ENCODE results near the gene POLE3. TPM values are rescaled to one million over a fixed set of nuclear protein-coding genes. Genes with fewer than 3 reads are reported as not detected.

POLE3 gene, protein sequence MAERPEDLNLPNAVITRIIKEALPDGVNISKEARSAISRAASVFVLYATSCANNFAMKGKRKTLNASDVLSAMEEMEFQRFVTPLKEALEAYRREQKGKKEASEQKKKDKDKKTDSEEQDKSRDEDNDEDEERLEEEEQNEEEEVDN
- 36.7 and 38.0 TPM in 2 replicates for polyA plus RNA-seq (2013)

GRCh38 chr9:113410207-113410864, at the start of gene POLE3, which contains the start of gene C9orf43:
Gene POLE3, minus strand, starts transcription at chr9:113410675. Its CDS starts 382 bp downstream, at chr9:113410293.
Gene C9orf43, plus strand, starts transcription at chr9:113410747. Its CDS starts 2,747 bp downstream, at chr9:113413494.
- peak within 1 kb of the TSS; percentile 98 for H3K9ac ChIP-seq (ENCODE audit: low read length)
- H4K8ac ChIP-seq (ENCODE audit: low read depth, low read length): peak within 1 kb of the TSS; percentile 92
- H3K14ac ChIP-seq (ENCODE audit: low read length): peak within 1 kb of the TSS; percentile 93
- H3K79me2 ChIP-seq (ENCODE audit: control insufficient read depth, insufficient read depth, low read length, poor library complexity): peaks cover 10% of the 10 kb centered on the region
- H3K36me3 ChIP-seq (ENCODE audit: control insufficient read depth in 1 of 2, insufficient read depth in 2 of 2, low read length in 2 of 2): peaks cover 4 to 18% of the 10 kb centered on the region in 2 experiments
- H3K79me1 ChIP-seq (ENCODE audit: low read length): peaks cover 6% of the 10 kb centered on the region
- peak within 1 kb of the TSS; percentile 97 for H3K27ac ChIP-seq (ENCODE audit: low read depth, low read length)
- H3K4me3 ChIP-seq (ENCODE audit: low read depth, low read length): peak within 1 kb of the TSS; percentile 86
- H4K12ac ChIP-seq (ENCODE audit: low read depth, low read length): peak within 1 kb of the TSS; percentile 78
- WGBS (ENCODE audit: extremely low coverage, insufficient coverage, insufficient read length): no CpG with 5 or more reads among the region's 61 CpGs
- H3K23ac ChIP-seq (ENCODE audit: low read length): no peak within 1 kb of the TSS
- H2BK12ac ChIP-seq (ENCODE audit: low read length): no peak within 1 kb of the TSS
- peak; percentile 95 to 97 for DNase-seq
- no peaks in the 10 kb centered on the region for H3K9me3 ChIP-seq (ENCODE audit: insufficient read depth, low read depth, low read length)
- peaks cover 3 to 4% of the 10 kb centered on the region in 2 experiments for H3K4me1 ChIP-seq (ENCODE audit: control insufficient read depth in 1 of 2, insufficient read depth in 2 of 2, low read length in 2 of 2)
- peak within 1 kb of the TSS; percentile 98 for H3K4me2 ChIP-seq (ENCODE audit: low read length)
- H2AFZ ChIP-seq (ENCODE audit: insufficient read depth, low read length, poor library complexity): peak within 1 kb of the TSS; percentile 91
- H2BK5ac ChIP-seq (ENCODE audit: low read depth, low read length, poor library complexity): peak within 1 kb of the TSS; percentile 95
- H2BK120ac ChIP-seq (ENCODE audit: insufficient read depth, low read length, poor library complexity): peak within 1 kb of the TSS; percentile 95
- no peaks in the 10 kb centered on the region for H3K27me3 ChIP-seq (ENCODE audit: insufficient read depth, low read length)
- H3K4ac ChIP-seq (ENCODE audit: low read depth, low read length): peak within 1 kb of the TSS; percentile 80
- peak within 1 kb of the TSS; percentile 6 for H2AK5ac ChIP-seq (ENCODE audit: low read length)
- peak within 1 kb of the TSS; percentile 87 for H3K18ac ChIP-seq (ENCODE audit: low read length)
- H4K91ac ChIP-seq (ENCODE audit: low read depth, low read length): peak within 1 kb of the TSS; percentile 97

DNA sequence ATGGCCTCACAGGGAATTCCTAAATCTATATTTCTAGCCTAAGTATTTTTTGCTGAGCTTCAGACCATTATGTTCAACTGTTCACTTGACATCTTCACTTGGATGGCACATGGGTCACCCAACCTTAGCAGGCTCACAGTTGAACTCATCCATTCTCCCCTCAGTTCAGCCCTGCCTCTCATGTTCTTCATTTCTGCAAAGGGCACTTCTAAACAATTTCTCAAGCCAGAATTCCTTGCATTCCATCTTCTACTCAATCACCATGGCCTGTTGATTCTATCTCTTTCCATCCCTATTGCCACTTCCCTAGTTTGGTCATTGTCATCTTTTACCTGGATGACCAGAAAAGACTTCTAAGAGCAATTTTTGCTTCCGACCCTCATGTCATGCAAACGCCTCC, 45.8 kb upstream of the POLE3 start:
- WGBS (ENCODE audit: extremely low coverage, insufficient coverage, insufficient read length): no CpG with 5 or more reads among the region's 2 CpGs
- peak overlapping the region; percentile 95 for H2BK5ac ChIP-seq (ENCODE audit: low read depth, low read length, poor library complexity)
- peak overlapping the region; percentile 66 for H4K8ac ChIP-seq (ENCODE audit: low read depth, low read length)
- peaks cover 25% of the 10 kb centered on the region for H3K79me1 ChIP-seq (ENCODE audit: low read length)
- no peak overlapping the region for H3K23ac ChIP-seq (ENCODE audit: low read length)
- H3K4me1 ChIP-seq (ENCODE audit: control insufficient read depth in 1 of 2, insufficient read depth in 2 of 2, low read length in 2 of 2): peaks cover 8 to 12% of the 10 kb centered on the region in 2 experiments
- no peak overlapping the region for H3K9ac ChIP-seq (ENCODE audit: low read length)
- H4K12ac ChIP-seq (ENCODE audit: low read depth, low read length): no peak overlapping the region
- H4K91ac ChIP-seq (ENCODE audit: low read depth, low read length): peak overlapping the region; percentile 90
- no peak overlapping the region for H3K4me3 ChIP-seq (ENCODE audit: low read depth, low read length)
- peak overlapping the region; percentile 100 for H3K27ac ChIP-seq (ENCODE audit: low read depth, low read length)
- H2AFZ ChIP-seq (ENCODE audit: insufficient read depth, low read length, poor library complexity): no peak overlapping the region
- H2BK12ac ChIP-seq (ENCODE audit: low read length): peak overlapping the region; percentile 86
- peak overlapping the region; percentile 74 for H3K14ac ChIP-seq (ENCODE audit: low read length)
- peak overlapping the region; percentile 70 for H3K4ac ChIP-seq (ENCODE audit: low read depth, low read length)
- no peaks in the 10 kb centered on the region for H3K9me3 ChIP-seq (ENCODE audit: insufficient read depth, low read depth, low read length)
- DNase-seq: peak; percentile 8 to 73
- H2BK120ac ChIP-seq (ENCODE audit: insufficient read depth, low read length, poor library complexity): peak overlapping the region; percentile 98
- H3K18ac ChIP-seq (ENCODE audit: low read length): peak overlapping the region; percentile 84
- peaks cover 7% of the 10 kb centered on the region for H3K79me2 ChIP-seq (ENCODE audit: control insufficient read depth, insufficient read depth, low read length, poor library complexity)
- no peaks in the 10 kb centered on the region for H3K36me3 ChIP-seq (ENCODE audit: control insufficient read depth in 1 of 2, insufficient read depth in 2 of 2, low read length in 2 of 2)
- H3K4me2 ChIP-seq (ENCODE audit: low read length): peak overlapping the region; percentile 48
- H3K27me3 ChIP-seq (ENCODE audit: insufficient read depth, low read length): no peaks in the 10 kb centered on the region
- H2AK5ac ChIP-seq (ENCODE audit: low read length): peak overlapping the region; percentile 37

DNA sequence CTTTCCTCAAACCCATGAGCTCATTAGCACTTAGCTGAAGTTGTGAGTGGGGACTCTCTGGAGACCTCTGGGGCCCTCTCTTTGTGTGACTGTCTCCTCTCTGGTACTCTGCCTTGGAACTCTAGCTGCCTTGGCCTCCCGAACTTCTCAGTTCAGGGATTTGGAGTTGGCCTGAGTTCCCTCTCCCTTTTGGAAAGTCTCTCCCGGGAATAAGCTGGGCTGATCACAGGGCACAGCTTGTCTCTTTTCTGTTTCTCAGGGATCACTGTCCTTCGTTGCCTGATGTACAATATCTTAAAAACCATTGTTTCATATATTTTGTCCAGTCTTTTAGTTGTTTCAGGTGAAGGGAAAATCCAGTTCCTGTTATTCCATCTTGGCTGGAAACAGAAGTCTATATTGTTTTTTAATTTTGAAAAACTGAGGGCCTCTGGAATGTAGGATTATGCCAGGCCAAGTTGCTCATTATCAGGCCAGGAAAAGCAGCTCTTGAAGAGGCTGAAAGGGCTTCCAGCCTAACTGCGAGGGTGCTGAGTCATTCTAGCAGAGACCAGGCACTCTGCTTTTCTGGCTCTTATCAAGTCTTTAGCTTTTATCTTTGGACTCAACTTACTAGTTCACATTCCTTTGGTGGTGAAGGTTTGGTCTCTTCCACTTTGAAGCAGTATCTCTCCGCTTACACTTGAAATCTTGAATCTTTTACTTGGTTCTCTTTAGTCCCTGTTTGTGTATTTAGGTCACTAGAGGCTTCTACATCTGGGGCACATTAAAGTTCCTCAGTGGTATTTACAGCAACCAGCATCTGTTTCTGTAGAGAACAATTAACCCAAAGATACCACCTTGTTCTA, 44.7 kb upstream of the POLE3 start:
- Histone ChIP-seq H3K4me3 (ENCODE audit: low read depth, low read length) (no peak overlapping the region), H4K8ac (ENCODE audit: low read depth, low read length) (peak overlapping the region; percentile 91), H3K27ac (ENCODE audit: low read depth, low read length) (peak overlapping the region; percentile 100), H3K23ac (ENCODE audit: low read length) (peak overlapping the region; percentile 60), H3K4me1 (ENCODE audit: control insufficient read depth in 1 of 2, insufficient read depth in 2 of 2, low read length in 2 of 2) (peaks cover 8 to 12% of the 10 kb centered on the region in 2 experiments), H2BK120ac (ENCODE audit: insufficient read depth, low read length, poor library complexity) (peak overlapping the region; percentile 98), H3K4ac (ENCODE audit: low read depth, low read length) (peak overlapping the region; percentile 61), H3K9ac (ENCODE audit: low read length) (peak overlapping the region; percentile 50), H4K12ac (ENCODE audit: low read depth, low read length) (peak overlapping the region; percentile 24), H3K79me2 (ENCODE audit: control insufficient read depth, insufficient read depth, low read length, poor library complexity) (peaks cover 7% of the 10 kb centered on the region), H2BK5ac (ENCODE audit: low read depth, low read length, poor library complexity) (peak overlapping the region; percentile 100), H2BK12ac (ENCODE audit: low read length) (peak overlapping the region; percentile 88), H3K36me3 (ENCODE audit: control insufficient read depth in 1 of 2, insufficient read depth in 2 of 2, low read length in 2 of 2) (no peaks in the 10 kb centered on the region), H3K4me2 (ENCODE audit: low read length) (peak overlapping the region; percentile 48), H3K18ac (ENCODE audit: low read length) (peak overlapping the region; percentile 97), H3K14ac (ENCODE audit: low read length) (peak overlapping the region; percentile 88), H3K79me1 (ENCODE audit: low read length) (peaks cover 27% of the 10 kb centered on the region), H3K27me3 (ENCODE audit: insufficient read depth, low read length) (no peaks in the 10 kb centered on the region), H4K91ac (ENCODE audit: low read depth, low read length) (peak overlapping the region; percentile 99), H3K9me3 (ENCODE audit: insufficient read depth, low read depth, low read length) (no peaks in the 10 kb centered on the region), H2AFZ (ENCODE audit: insufficient read depth, low read length, poor library complexity) (peak overlapping the region; percentile 38), H2AK5ac (ENCODE audit: low read length) (peak overlapping the region; percentile 98)
- peak; percentile 75 to 89 for DNase-seq
- WGBS (ENCODE audit: extremely low coverage, insufficient coverage, insufficient read length): no CpG with 5 or more reads among the region's 5 CpGs

GRCh38 chr9:113452113-113452605, 41.7 kb upstream of the POLE3 start:
- no peak overlapping the region for H3K14ac ChIP-seq (ENCODE audit: low read length)
- H3K9me3 ChIP-seq (ENCODE audit: insufficient read depth, low read depth, low read length): no peaks in the 10 kb centered on the region
- peak overlapping the region; percentile 63 for H2BK12ac ChIP-seq (ENCODE audit: low read length)
- H4K91ac ChIP-seq (ENCODE audit: low read depth, low read length): peak overlapping the region; percentile 51
- no peak overlapping the region for H2AFZ ChIP-seq (ENCODE audit: insufficient read depth, low read length, poor library complexity)
- H2BK5ac ChIP-seq (ENCODE audit: low read depth, low read length, poor library complexity): no peak overlapping the region
- H3K18ac ChIP-seq (ENCODE audit: low read length): no peak overlapping the region
- no peak overlapping the region for H3K9ac ChIP-seq (ENCODE audit: low read length)
- no peaks in the 10 kb centered on the region for H3K27me3 ChIP-seq (ENCODE audit: insufficient read depth, low read length)
- H3K36me3 ChIP-seq (ENCODE audit: control insufficient read depth in 1 of 2, insufficient read depth in 2 of 2, low read length in 2 of 2): no peaks in the 10 kb centered on the region
- no peak overlapping the region for H3K4me3 ChIP-seq (ENCODE audit: low read depth, low read length)
- H2AK5ac ChIP-seq (ENCODE audit: low read length): no peak overlapping the region
- H3K27ac ChIP-seq (ENCODE audit: low read depth, low read length): no peak overlapping the region
- DNase-seq: no peak
- peaks cover 8 to 12% of the 10 kb centered on the region in 2 experiments for H3K4me1 ChIP-seq (ENCODE audit: control insufficient read depth in 1 of 2, insufficient read depth in 2 of 2, low read length in 2 of 2)
- no peak overlapping the region for H4K12ac ChIP-seq (ENCODE audit: low read depth, low read length)
- H2BK120ac ChIP-seq (ENCODE audit: insufficient read depth, low read length, poor library complexity): no peak overlapping the region
- peaks cover 28% of the 10 kb centered on the region for H3K79me1 ChIP-seq (ENCODE audit: low read length)
- no peak overlapping the region for H3K4ac ChIP-seq (ENCODE audit: low read depth, low read length)
- no peak overlapping the region for H4K8ac ChIP-seq (ENCODE audit: low read depth, low read length)
- H3K4me2 ChIP-seq (ENCODE audit: low read length): no peak overlapping the region
- WGBS (ENCODE audit: extremely low coverage, insufficient coverage, insufficient read length): no CpG with 5 or more reads among the region's 4 CpGs
- H3K23ac ChIP-seq (ENCODE audit: low read length): no peak overlapping the region
- H3K79me2 ChIP-seq (ENCODE audit: control insufficient read depth, insufficient read depth, low read length, poor library complexity): peaks cover 7% of the 10 kb centered on the region

All from trophoblast cell (in vitro differentiated cells and primary cell).